Measurements from ENCODE around the gene TTC7B.

Gene TTC7B

DNA sequence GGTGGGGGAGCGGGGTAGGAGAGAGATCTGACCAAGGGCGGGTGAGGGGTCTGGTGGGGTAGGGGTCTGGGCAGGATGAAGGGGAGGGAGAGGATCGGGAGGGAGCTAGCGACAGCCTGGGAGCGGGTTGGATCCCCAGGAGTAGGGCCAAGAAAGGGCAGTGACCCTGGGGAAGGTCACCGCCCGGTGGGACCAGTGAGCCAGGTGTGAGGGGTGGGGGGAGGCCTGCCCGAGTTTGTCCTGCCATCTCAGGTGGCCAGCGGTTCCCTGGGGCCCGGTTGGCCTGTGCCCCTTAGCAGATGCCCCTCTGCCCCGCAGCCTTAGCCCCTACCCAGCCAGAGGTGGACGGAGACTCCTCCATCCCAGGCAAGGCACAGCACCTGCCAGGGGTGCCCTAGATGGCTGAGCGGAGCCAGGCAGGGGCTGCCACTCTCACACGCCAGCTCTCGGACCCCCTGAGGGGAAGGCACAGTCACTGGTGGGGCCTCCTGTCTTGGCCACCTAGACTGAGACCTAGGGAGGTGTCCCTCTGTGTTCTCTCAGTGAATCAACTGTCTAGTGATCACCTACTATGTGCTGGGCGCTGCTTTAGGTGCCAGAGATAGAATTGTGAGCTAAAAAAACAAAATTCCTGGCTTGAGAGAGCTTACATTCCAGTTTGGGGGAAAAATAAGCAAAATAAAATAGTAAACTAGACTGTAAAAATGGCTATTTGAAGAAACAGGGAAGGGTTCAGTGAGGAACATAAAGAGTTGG lies 629 bp upstream of the TTC7B start:
- H3K4me3 ChIP-seq (ENCODE audit: control insufficient read depth, low read depth, low read length), result peak overlapping the region; percentile 4
- DNase-seq (ENCODE audit: low read depth), result no peak
- TF ChIP-seq, protein P1, sequence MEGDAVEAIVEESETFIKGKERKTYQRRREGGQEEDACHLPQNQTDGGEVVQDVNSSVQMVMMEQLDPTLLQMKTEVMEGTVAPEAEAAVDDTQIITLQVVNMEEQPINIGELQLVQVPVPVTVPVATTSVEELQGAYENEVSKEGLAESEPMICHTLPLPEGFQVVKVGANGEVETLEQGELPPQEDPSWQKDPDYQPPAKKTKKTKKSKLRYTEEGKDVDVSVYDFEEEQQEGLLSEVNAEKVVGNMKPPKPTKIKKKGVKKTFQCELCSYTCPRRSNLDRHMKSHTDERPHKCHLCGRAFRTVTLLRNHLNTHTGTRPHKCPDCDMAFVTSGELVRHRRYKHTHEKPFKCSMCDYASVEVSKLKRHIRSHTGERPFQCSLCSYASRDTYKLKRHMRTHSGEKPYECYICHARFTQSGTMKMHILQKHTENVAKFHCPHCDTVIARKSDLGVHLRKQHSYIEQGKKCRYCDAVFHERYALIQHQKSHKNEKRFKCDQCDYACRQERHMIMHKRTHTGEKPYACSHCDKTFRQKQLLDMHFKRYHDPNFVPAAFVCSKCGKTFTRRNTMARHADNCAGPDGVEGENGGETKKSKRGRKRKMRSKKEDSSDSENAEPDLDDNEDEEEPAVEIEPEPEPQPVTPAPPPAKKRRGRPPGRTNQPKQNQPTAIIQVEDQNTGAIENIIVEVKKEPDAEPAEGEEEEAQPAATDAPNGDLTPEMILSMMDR (conservative IDR thresholded peaks at IDR 0.05; ENCODE audit: control insufficient read depth, insufficient read depth, low read depth, low read length), result no peak

DNA sequence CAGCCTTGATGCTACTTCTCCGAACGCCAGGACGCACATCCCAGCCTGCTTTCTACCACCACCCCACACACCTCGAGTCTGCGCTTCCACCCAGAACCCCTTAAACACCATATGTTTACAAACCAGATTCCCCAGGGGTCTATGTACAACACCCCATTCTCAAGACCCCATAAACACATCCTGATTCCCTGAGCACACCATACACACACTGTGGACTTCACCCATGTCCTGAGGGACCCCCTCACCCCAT lies 733 bp downstream of the TTC7B start:
- peak overlapping the region; percentile 74 for H3K4me3 ChIP-seq (ENCODE audit: control insufficient read depth, low read depth, low read length)
- TF ChIP-seq, protein P1 (conservative IDR thresholded peaks at IDR 0.05; ENCODE audit: control insufficient read depth, insufficient read depth, low read depth, low read length), result no peak
- no peak for DNase-seq (ENCODE audit: low read depth)

DNA sequence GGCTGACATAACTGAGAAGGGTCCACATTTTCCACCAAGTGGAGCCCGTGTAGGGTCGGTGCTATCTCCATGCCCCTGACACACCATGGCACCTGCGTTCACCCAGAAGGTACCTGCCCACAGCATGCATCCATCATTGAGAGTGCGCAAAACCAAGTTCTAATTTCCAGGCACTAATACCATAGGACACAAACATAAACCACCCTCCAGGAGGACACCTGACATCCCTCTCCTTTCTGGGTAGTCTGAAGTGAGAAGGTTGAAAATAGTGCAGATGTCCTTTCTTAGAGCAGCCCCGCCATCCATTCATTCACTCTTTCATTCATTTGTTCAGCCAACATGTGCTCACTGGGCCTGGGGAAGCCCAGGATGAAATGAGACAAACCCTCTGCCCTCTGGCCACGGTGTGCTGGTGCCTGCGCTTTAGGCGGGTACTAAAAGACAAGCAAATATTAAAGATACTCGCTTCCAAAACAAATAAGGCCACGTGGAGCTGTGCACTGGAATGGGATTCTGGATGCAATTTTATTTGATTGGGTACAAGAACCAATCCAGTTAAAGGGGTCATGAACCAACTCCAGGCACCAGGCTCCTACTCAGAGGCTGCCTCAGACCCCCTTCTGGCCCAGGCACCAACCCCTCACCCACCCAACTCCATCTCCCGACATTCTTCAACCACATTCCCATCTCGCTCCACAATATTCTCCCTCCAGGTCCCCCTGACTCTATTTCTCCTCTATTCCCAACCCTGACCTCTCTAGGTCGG lies 1.2 kb downstream of the TTC7B start:
- peak overlapping the region; percentile 74 for H3K4me3 ChIP-seq (ENCODE audit: control insufficient read depth, low read depth, low read length)
- TF ChIP-seq, protein P1 (conservative IDR thresholded peaks at IDR 0.05; ENCODE audit: control insufficient read depth, insufficient read depth, low read depth, low read length), result no peak

DNA sequence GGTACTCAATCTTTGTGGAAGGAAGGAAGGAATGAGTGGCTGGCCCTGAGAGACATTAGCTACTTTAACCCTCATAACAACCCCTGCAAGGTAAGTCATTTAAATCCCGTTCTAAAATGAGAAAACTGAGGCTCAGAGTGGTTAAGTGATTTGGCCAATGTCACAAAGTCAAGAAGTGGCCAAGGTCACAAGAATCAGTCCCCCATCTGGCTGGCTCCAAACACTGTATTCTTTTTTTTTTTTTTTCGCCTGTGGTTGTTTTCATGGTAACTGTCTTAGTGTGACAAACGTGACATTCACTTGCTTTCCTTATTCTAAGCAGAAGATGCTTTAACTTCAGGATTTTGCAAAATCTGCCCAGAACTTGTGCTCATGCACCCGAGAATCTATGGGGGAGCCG lies 2.8 kb downstream of the TTC7B start:
- no peak overlapping the region for H3K4me3 ChIP-seq (ENCODE audit: control insufficient read depth, low read depth, low read length)
- no peak for DNase-seq (ENCODE audit: low read depth)
- TF ChIP-seq, protein P1 (conservative IDR thresholded peaks at IDR 0.05; ENCODE audit: control insufficient read depth, insufficient read depth, low read depth, low read length), result no peak

More for the DNA sequence above, 1.2 kb downstream of the TTC7B start:
- DNase-seq (ENCODE audit: low read depth), result no peak

DNA sequence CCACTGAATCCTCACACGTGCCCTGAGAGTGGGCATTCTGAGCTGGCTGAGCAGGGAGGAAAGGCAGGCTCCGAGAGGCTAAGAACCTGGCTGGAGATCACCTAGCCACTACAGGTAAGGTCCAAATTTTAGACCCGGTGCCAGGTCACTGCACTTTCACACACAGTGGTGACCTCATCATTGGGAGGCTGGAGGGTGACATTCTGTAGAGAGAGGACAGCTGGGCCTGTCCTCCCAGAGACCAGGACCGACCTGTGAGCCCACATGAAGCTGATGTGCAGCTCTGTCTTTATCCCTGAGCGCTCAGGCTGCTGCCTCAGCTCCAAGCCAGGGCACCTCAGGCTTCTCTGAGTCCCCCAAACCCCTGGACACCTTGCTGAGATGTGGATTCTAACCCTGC lies 4.1 kb downstream of the TTC7B start:
- H3K4me3 ChIP-seq (ENCODE audit: control insufficient read depth, low read depth, low read length), result no peak overlapping the region
- DNase-seq (ENCODE audit: low read depth), result no peak
- TF ChIP-seq, protein P1 (conservative IDR thresholded peaks at IDR 0.05; ENCODE audit: control insufficient read depth, insufficient read depth, low read depth, low read length), result no peak

DNA sequence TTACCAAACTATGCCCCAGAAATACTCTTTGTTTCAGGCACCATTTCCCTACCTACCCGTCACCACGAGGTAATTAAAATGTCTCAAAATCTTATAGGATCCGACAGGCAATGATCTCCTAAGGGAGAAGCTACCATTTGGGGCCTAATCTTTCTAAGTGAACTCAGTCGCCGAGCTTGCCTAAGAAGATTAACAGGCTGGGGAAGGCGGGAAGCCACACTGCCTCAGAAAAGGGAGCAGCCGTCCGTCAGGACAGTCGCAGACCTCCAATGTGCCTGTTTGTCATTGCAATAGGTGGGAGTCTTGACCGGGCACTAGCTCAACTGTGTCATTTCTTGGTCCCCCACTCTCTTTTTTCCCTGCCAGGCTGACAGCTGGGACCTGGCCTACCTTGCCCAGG lies 4.6 kb downstream of the TTC7B start:
- TF ChIP-seq, protein P1 (conservative IDR thresholded peaks at IDR 0.05; ENCODE audit: control insufficient read depth, insufficient read depth, low read depth, low read length), result no peak
- H3K4me3 ChIP-seq (ENCODE audit: control insufficient read depth, low read depth, low read length), result no peak overlapping the region

More for the DNA sequence above, 4.6 kb downstream of the TTC7B start:
- no peak for DNase-seq (ENCODE audit: low read depth)
